ENCODE measurements around the gene KIN.
"Not testable (repeated sequence)": the region's sequence is repeated elsewhere in the genome, so short reads cannot be mapped to it uniquely, and the experiment has no call there.

Gene KIN

DNA sequence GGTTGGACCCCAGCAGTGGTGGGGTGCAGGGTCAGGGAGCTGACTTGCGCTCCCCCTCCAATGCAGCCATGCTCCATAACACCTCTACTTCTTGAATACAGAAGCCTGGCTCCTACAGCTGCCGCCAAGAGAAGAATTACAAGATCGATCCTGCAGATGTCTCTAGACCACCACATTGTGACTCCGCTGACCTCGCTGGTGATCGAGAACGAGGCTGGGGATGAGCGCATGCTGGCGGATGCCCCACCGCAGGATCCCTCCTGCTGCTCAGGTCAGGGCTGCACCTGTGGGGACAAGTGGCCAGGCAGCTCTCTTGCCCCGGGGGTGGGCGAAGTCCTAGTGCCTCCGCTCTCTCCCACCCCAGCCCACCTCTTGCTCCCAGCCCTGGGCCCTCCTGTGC, 53.0 kb downstream of the KIN start:
- DNase-seq (ENCODE audit: low read depth, low spot score), result no peak

DNA sequence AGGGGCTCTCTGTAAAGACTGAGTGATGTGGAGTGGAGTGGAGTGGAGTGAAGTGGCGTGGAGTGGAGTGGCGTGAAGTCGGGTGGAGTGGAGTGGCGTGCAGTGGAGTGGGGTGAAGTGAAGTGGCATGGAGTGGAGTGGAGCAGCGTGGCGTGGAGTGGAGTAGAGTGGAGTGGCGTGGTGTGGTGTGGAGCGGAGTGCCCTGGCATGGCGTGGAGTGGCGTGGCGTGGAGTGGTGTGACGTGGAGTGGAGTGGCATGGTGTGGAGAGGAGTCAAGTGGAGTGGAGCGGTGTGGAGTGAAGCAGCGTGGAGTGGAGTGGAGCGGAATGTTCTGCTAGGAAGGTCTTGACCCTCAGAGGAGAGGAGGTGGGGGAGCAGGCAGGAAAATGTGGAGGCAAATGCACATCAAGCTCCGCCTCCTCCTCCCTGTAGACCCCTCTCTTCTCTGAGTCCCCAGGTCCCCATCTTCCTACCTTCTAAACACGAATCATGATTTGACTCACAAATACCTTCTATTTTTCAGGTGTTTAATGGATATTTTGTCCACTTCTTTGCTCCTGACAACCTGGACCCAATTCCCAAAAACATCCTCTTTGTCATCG, 64.8 kb downstream of the KIN start:
- DNase-seq (ENCODE audit: low read depth, low spot score), result no peak

DNA sequence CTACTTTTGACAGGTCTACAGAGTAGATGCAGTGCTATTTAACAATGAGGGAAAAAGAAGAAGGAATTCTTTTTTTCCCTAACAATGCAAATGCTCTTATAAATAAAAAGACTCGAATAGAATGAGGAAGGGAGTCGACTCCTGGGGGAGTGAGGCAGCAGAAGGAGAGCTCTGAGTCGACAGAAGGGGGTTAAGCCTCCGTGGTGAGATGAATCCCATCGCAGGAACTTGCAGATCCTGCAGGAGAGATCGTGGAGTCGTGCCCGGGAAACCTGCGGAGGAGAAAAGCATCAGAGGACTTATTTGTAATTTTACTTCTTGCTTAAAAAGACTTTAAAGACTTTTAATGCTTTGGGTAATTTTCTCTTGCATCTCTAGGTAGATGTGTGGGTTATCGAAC, 67.3 kb downstream of the KIN start:
- DNase-seq (ENCODE audit: low read depth, low spot score), result no peak

DNA sequence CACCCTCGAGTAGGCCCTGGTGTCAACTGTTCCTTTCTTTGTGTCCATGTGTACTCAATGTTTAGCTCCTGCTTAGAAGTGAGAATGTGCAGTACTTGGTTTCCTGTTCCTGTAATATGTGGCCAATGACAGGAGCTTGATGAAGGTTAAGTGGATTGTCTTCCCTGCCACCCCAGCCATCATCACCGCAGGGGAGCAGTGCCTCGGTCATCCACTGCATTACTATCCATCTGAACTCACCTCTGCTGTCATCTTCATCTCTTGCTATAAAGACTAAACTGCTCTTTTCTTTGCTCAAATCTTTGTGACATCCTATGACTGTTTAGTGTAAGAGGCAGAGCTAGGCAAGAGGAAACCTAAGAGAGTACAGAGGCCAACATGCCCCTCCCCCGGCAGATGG, 69.1 kb downstream of the KIN start:
- DNase-seq (ENCODE audit: low read depth, low spot score), result no peak

DNA sequence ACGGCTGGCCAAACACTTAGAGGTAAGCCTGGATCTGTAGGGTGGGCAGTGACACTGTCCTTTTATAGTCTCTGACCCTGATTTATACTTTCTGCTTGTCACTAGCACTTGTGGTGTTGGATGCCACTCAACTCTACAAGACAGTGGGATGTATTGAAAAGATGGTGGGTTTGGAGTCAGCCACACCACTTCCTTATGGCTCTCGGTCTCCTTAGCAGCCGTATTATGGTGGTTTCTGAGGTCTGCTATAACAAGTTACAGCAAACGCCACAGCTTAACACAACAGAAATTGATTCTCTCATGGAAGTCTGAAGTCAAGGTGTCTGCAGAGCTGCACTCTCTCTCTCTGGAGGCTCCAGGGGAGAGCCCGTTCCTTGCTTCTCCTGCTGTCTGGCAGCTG, 70.0 kb downstream of the KIN start:
- no peak for DNase-seq (ENCODE audit: low read depth, low spot score)

DNA sequence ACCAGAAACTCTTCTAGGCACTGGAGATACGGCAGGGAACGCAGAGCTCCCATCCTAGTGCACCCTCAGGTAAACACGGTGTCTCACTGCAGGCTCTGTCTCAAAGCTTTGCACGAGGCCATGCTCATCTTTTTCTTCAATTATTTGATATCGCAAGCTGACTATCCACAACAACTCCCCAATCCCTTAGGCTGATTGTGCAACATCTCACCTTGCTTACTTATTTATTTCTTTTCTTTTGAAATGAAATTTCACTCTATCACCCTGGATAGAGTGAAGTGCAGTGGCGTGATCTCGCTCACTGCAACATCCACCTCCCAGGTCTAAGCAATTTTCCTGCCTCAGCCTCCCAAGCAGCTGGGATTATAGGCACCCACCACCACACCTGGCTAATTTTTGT, 72.3 kb downstream of the KIN start:
- DNase-seq (ENCODE audit: low read depth, low spot score), result no peak

DNA sequence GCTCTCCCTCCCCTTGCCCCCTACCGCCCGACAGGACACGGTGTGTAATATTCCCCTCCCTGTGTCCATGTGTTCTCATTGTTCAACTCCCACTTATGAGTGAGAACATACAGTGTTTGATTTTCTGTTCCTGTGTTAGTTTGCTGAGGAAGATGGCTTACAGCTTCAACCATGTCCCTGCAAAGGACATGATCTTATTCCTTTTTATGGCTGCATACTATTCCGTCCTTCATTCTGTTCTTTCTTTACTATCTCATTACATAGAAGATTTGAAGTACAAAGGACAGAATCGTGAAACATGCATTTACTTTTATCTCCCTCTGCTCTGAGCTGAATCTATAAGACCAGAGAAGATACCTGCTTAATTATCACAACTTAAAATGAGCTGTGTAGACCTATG, 76.7 kb downstream of the KIN start:
- DNase-seq (ENCODE audit: low read depth, low spot score), result not testable (repeated sequence)

DNA sequence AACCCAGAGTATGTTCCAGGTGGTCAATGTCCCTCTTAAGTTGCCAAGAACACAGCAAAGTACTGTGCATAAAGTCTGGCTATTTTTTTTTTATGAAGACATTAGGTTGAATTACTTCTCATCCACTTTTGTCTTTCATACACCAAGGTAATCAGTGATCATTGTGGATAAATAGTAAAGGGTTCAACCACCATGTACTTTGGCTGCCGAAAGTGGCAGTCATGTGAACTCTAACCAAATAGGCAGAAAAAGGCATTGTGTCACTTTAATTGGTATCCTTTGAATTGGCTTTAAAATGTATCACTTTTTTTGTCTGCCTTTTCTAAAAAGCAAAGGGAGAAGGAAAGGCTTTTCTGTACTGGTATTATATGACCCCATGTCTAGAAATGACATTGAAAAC, 77.3 kb downstream of the KIN start:
- no peak for DNase-seq (ENCODE audit: low read depth, low spot score)

DNA sequence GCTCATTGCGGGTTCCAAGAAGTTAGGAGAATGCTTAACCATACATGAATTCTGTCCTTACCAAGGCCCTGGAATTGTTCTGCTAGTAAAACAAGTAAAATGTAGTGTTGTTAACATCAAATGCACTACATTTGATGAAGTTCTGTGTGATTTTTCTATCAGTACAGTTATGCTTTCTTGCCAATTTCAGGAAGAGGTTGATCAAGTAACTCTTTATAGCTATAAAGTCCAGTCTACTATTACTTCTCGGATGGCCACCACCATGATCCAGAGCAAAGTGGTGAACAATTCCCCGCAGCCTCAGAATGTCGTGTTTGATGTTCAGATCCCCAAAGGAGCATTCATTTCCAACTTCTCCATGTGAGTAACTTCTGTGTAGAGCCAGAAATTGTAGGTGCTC, 79.0 kb downstream of the KIN start:
- DNase-seq (ENCODE audit: low read depth, low spot score), result no peak

DNA sequence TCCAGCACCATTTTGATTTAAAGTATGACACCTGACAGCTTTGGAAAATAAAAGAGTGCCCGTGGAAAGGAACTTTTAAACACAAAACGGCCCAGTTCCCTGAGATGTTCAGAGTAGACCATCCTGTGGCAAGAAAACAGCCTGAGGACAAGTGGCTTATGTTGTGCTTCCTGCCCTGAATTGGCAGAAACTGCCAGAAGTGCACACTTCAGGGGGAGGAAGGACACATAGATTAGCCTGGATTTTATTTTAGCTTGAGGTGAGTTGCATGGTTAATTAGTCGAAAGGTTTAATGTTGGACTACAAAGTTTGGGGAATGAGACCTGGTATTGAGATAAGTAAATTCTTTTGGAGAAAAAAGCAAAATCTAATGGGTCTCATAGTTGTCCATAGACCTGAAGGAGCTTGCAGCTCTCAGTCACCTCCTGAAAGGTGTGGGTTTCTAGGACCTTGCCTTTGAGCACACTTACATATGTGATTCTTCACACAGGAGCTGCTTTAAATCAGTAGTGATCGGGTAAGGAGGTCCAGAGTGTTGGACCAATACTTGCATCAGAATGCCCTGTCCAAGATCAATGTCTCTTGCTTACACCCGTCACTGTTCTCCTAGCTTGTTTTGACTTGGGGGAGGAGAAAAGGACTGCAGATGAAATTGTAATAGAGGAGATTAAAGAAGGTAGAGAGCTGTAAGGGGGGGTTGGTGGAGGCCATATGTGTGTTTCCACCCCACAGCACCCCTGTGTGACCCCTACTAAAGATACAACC, 79.8 kb downstream of the KIN start:
- DNase-seq (ENCODE audit: low read depth, low spot score), result no peak

DNA sequence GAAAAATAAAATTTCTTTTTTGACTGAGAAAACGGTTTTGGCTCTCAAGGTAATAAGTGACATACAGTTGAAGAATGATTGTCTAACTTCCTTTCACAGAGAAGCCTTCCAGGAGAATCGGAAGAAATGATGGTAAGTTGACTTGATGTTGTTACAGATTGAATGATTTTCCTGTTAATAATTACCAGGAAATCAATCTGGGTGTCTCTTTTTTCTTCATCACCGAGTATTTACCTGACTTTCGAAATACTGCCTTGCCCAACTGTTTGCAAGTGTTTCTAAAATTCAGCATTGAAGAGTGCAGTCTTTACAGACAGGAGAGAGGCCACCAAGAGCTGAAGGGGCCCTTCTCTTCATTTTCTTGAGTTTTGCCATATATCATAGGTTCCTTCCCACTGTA, 80.7 kb downstream of the KIN start:
- DNase-seq (ENCODE audit: low read depth, low spot score), result no peak

DNA sequence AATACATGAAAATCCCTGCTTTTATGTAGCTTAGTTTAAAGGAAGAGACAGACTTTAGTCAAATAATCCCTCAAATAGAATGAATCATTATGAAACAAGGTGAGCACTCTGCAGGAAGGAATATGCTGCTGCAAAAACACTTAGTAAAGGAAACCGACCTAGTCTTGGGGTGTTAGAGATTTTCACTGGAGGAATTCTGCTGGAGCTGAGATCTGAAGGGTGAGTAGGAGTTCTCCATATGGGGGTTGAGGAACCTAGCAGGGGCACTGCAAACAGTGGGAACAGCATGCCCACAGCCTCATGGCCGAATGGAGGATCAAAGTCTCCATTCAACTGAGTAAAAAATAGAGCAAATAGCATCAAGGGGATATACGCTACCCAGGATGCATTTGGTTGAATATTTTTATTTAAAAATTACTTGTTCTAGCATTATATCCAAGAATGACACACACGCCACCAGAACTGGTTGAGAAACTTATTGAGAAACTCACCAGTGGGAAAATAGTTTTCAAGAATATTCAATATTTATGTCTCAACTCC, 81.2 kb downstream of the KIN start:
- DNase-seq (ENCODE audit: low read depth, low spot score), result no peak

DNA sequence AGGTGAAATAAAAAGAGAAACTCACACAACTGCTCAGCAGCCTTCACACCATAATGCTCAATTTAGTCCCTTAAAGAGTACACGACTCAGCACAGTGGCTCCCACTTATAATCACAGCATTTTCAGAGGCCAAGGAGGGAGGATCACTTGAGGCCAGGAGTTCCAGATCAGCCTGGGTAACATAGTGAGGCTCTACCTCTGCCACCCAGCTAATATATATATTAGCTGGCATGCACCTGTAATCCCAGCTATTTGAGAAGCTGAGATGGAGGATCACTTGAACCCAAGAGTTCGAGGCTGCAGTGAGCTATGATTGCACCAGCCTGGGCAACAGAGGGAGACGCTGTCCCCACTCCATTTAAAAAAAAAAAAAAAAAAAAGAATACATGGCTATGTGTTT, 82.5 kb downstream of the KIN start:
- DNase-seq (ENCODE audit: low read depth, low spot score), result no peak

DNA sequence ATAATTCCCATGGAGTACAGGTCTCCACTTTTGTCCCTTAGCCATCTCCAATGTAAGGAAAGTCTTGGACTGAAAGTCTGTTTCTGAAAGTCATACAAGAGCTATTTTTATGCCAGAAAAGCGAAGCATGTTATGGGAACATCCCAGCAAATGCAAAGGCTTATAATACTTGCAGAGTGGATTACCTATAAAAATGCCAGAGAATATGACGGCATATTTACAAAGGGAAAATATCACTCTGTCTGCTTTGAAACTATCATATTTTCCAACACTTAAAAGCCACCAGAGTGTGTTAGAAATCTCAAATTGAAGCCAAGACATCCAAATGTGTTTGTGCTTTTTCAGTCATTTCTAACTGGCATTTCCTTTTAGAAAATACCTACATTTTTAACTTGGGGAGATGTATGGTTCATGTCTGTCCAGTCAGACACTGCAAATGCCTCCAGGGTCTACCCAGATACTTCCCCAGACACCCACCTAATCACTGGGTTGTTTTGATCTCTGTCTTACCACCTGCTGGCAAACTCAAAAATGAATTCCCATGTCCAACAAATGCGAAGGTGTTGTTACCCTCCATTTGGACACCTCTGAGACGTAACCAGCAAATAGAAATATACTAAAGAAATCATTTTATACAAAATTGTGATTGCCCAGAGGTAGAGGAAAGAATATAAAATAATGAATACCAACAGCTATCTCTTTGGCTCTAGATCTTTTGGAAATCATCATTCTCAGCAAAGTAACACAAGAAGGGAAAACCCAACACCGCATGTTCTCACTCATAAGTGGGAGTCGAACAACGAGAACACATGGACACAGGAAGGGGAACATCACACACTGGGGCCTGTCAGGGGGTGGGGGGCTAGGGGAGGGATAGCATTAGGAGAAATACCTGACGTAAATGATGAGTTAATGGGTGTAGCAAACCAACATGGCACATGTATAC, 83.4 kb downstream of the KIN start:
- no peak for DNase-seq (ENCODE audit: low read depth, low spot score)

DNA sequence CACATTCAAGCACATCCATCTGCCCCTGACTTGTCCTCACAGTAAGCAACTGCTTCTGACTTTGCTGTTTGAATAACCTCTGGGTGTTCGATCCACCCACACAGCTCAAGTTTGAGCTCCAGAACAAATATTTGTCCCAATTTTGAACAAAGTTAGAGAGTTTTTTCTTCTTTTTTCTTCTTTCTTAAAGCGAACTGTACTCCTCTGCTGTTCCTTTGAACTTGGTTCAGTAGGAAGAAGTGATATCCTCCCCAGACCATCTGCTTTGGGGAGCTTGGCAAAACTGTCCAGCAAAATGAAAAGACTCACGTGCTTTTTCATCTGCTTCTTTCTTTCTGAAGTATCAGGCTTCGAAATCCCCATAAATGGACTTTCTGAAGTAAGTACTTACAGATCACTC, 84.7 kb downstream of the KIN start, which contains the start of gene ITIH2:
ITIH2 (plus strand) TSS at position 177 of the 400 bp plus-strand sequence; CDS start at position 296, 119 bp downstream.
- no peak for DNase-seq (ENCODE audit: low read depth, low spot score)

DNA sequence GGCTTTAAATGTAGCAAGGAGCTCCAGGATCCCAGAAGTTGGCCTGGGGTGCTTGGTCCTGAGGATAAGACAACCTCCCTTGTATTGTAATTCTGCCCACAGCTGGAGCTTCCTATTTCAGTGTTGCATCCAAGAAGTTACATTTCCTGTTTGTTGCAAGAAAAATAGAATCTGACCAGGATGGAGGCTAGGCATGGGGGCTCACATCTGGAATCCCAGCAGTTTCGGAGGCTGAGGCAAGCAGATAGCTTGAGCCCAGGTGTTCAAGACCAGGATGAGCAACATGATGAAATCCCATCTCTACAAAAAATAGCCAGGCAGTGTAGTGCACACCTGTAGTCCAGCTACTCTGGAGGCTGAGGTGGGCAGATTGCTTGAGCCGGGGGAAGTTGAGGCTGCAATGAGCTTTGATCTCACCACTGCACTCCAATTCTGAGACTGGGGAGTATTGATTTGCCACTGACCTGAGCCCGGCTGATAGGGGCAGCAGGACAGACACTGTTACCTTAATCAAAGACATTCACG, 85.4 kb downstream of the KIN start:
- DNase-seq (ENCODE audit: low read depth, low spot score), result no peak

DNA sequence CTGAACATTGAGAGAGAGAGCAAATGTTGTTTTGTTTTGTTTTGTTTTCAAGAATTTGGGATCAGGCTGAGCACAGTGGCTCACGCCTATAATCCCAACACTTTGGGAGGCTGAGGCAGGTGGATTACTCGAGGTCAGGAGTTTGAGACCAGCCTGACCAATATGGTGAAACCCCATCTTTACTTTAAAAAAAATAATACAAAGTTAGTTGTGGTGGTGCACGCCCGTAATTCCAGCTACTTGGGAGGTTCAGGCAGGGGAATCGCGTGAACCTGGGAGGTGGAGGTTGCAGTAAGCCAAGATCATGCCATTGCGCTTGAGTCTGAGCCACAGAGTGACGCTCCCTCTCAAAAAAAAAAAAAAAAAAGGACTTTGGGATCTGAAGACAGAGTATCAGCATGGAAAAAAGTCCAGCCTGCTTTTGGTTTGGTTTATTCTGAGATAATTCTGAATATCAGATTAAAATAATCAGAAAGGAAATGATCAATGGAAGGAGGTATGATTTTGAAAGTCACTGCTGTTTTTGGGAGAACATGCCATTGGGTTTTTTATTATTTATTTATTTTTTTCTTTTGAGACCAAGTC, 86.5 kb downstream of the KIN start:
- DNase-seq (ENCODE audit: low read depth, low spot score), result no peak

Data from activated naive CD8-positive, alpha-beta T cell treated with anti-CD3 and anti-CD28 coated beads, Interleukin-2, amount 50 U/mL, for 16 hours (primary cell).